Stimulated activated CD4-positive, alpha-beta T cell treated with anti-CD3 and anti-CD28 coated beads, TNF-alpha, amount 100 ng/mL, for 48 hours (primary cell): ENCODE measurements around the gene ZNF516.
A peak's percentile ranks its signal among the peaks of the same experiment; 100 is the strongest.

Experiments used
- DNase-seq, 3 donors: peaks; one replicate each; pipeline ENCODE4 v3.0.0-alpha.2; 2020; ENCODE audit warnings: low read depth in 3 of 3

Gene ZNF516

DNA sequence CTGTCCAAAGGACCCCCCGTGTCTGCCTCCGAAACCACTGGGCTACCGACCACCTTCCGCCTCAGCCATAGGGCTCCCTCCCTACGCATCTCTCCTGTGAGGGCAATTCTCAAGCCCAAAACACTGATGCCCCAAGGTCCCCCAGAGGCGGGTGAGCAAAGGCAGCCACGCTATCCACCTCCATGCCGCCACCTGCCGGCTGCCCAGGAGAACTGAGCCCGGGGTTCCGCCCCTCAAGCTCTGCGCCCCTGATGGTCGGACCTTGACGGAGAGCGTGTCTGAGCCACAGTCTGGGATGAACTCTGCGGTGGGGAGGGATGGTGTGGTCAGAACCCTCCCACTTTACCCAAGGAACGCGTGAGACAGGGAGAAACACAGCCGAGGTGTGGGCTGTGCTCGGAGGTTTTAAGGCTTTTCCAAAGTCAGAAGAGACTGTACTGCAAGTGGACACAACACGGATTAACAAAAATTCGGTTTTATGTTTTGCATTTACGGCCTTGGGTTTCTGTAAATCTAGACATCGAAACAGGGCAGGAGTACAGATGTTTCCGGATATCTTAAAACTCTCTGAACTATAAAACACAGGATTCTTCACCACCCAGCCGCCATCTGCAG lies 114.1 kb downstream of the ZNF516 start:
- no peak for DNase-seq

DNA sequence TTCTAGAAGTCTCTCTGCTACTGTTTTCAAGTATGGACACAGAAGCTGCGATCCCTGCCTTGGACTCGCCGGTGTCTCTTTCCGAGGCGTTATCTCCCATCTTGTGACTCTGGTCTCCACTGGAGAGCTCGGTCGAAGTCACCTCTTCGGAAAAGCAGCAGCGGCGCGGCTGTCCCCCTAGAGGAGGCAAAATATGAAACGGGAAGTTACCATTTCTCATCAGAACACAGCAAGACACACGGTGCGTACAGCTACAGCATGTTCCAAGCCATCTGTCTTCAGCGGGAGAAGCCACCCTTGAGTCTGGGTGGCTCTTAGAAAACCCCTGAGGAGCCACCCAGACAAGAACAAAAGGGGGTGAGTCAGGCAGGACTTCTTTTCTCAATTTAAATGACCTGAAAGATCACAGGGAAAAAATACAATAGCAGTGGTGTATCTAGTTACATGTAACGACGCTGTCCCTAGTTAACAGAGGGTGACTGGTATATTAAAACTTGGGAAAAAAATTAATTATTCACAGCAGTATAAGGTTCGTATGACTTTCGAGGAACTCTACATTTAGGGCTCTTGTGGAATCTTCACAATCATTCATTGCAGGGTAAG lies 114.8 kb downstream of the ZNF516 start:
- no peak for DNase-seq

DNA sequence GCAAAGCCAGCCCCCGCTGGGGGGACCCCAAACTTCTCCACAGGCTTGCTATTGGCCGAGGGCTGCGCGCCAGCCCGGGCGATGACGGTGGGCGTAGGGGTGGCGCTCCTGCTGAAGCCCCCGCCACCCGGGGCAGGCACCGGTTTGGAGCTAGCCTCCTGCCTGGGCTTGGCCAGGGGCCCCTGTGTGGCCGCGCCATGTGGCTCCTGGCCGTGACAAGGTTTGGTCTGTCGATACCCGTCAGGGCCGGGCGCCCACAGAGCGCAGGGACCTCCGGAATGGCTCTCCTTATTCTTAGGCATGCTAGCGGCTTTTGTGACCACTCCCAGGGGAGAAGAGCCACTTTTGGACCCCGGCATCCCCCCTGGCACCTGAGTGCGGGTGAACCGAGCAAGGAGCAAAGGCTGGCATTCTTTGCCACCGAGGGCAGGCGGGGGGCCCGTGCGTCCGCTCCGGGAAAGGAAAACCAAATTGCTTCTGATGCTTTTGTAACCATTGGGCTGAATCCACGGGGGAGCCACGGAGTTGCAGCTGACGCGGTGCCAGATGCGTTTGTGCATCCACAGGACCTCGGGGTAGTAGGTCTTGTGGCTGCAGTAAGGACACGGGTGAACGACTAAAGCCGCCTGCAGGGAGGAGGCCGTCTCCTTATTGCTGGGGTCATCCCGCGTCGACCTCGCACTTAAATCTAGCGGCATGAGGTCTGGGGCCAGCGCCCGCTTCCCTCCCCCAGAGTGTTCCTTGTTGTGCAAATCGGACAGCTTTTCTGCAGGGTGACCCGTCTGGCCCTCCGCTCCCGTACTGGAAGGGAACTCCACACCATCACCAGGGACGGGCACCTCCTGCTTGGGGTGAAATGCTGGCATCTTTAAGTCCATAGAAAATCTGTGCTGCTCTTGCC lies 115.6 kb downstream of the ZNF516 start:
- DNase-seq: no peak

DNA sequence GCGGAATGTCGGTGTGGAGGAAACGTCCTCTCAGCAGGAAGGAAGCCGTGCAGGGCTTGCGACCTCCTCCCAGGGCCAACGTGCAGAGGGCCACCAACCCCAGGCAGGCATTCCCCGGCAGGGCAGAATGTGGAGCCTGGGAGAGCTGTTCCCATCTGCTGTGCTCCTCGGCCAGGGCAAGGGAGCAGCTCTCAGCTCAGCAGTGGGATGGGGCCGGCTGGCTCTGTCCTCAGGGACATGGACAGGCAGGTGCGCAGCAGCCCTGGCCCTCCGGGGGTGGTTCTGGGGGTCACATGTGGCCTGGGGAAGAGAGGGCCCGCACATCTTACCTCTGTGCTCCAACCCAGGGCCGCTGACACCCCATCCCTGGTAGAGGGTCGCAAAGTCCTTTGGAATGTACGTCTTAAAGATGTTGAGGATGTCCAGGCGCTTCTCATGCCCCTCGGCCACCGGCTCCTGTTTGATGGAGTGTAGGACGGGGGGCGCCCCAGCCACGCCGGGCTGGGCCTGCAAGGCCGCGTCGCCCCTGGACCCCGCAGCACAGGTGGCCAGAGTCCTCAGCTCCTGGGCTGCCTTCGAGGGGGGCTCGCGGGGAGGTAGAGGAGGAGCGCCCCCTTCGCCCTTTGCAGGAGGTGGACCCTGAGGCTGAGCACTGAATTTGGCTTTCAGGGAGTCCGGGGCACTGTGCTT lies 116.4 kb downstream of the ZNF516 start:
- no peak for DNase-seq

DNA sequence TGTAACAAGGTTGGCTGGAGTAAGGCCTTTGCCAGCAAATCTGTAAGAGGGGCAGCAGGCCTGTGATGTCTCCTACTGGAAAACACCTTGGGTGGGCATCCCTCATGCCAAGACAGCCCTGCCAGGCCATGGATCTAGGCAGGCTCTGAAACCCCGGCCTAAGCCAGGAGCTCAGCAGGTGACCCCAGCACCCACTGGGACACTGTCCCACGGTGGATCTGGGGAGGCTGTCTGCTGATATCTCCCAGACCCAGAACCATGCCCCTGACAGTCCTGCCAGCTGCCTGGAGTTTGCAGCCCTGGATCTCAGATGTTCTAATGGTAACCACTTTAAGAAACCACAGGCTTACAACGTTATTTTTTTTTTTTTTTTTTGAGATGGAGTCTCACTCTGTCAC lies 117.7 kb downstream of the ZNF516 start:
- DNase-seq: no peak

DNA sequence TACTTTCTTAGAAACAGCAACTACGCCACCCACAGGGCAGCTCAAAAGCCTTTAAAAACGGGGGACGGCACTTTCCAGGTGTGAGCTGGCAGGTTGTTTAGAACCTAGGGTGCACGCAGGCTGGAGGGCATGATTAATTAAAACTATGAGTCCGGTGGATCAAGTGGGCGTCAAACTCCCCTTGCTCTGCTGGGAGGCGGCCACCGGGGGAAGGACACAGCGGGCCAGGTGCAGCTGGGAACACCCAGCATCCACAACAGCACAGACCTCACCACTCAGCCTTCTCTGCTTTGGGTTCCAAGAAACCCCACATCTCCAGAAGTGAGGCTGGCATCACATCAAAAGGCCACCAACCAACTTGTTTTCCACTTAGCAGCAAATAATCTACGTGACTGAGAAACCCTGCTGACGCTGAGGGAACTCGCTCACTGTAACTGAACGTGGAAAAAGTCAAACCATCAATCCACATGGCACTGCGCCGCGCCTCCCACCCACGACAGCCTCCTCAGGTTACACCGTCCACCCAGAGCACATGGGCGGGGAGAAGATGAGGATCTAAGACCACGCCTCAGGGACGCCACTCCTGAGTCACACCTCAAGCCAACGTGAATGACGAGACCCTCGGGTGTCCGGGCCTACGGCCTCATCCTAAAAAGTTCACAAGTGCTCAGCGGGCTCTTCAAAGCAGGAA lies 118.2 kb downstream of the ZNF516 start:
- DNase-seq: peak in 2 of 3 donors; percentile 26 to 62

DNA sequence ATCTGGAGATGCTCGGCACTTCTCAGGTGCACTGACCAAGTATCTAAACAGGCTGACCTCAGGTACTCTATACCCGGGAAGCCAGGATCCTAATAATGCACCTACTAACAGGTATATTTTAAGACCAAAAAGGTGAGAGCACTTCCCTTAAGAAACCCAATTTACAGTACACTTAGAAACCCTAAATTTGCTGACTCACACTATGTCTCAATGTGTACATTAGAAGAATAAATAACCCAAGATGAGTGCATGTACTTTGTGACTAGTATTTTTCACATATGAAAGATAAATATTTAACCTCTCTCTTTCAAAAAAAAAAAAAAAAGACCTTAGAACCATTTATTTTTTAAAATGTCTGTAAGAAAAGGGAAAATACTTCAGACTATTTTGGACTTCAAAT lies 118.8 kb downstream of the ZNF516 start:
- no peak for DNase-seq

DNA sequence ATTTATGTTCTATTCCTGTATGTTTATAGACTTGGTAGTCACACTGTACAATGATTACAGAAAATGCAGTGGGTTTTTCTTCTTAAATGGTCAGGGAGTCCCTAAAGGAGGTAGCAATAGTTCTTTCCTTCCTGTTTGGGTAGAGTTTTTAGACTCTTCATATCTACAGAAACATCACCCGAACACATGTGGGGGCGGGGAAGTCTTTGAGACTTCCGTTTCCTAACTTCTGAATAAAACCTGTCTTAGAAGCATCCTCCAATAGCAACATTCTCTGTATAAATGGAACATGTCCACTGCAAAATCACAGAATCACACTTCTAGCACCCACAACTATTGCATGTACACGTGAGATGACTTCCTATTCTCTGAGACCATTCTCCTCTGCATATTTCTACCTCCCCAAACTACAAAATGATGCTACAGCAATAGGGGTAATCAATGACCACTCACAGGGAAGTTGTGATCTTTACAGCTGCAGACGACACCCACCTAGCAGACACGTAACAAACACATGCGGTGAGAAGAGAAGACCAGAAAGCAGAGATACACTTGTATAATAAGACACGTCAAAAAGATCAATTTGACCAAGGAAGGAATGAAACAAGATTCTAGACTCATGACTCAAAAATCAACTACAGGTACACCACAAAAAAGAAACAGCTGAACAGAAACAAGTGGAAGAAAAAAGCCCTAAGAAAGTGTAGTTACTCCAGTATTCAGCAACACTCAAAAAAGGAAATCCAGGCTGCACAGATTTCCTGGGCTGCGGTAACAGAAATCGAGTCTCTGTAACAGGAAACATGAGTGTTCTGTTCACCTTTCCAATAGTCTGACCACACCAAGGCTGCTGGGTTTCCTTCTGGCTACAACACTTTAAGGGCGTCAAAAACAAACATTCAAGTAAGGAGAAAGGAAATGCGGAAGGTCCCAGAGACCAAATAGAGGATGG lies 120.4 kb downstream of the ZNF516 start:
- DNase-seq: peak in 2 of 3 donors; percentile 33 to 34

DNA sequence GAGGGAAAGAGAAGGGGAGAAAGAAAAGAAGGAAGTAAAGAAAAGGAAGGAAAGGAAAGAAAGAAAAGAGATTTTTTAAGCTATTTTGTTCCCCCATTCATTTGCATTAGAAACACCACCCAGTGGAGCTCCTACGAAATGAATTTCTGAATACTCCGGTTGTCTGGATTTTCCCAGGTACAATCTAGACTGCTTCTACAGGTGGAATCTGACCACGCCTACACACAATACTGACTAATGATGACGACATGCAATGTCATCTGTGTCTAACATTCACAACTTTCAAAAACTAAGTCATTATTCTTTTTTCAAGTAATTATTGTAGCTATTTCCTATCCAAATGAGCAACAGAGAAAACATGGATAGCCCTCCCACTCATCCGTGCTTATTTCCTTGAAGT lies 121.7 kb downstream of the ZNF516 start:
- no peak for DNase-seq

DNA sequence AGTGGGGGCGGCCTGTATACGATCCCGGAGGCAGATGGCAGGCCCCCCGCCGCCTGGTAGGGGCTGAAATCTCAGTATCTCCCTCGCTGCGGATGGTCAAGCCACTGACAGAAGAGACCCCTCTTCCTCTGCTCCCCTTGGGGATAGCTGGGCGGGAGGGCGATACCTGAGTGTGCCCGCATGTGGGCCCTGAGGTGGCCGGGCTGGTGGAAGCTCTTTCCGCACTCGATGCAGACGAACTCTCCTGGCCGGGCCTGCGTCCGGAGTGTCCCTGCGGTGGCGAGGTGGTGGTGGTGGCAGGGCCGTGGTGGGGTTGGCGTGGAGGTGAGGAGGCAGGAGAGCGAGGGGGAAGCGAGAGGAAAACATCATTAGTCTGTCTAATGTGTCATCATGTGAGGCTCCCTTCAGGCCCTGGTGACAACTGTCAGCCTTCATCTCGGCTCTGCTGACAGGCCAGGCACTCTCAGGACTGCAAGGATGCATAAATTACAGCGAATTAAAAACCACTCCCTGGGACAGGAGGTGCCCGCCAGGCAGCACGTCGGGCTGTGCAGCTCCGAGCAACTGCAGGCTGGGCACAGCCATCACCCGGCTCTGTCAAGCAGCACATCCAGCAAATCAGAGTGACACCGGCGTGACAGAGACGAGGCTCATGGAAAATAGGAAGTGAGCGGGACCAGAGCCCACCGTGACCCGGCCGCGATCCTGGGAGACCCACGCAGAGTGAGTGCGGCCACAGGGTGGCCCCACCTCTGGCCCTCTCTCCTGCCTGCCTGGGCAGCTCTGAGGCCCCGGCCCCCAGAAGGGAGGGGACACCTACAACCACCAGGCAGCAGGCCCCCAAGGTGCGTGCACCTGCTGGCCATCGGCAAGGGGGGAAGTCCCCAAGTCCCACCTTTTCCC lies 123.5 kb downstream of the ZNF516 start:
- no peak for DNase-seq

DNA sequence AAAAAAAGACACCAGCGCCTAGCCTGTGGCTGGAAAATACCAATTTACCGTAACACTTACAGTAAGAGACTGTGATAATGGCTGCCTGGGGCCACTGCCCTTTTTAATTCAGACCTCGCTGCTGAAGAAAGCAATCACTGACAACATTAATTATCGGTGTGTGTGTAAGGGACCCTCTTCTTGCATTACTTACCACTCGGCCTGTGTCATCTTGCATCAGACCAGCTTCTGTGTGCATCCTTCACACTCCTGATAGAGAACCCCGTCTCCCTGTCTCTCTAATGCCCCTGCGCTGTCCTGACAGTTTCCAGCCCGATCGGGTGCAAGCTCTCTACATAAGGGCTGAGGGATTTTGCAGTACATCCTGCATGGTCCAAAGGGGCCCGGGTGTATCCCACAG lies 124.4 kb downstream of the ZNF516 start:
- DNase-seq: no peak

DNA sequence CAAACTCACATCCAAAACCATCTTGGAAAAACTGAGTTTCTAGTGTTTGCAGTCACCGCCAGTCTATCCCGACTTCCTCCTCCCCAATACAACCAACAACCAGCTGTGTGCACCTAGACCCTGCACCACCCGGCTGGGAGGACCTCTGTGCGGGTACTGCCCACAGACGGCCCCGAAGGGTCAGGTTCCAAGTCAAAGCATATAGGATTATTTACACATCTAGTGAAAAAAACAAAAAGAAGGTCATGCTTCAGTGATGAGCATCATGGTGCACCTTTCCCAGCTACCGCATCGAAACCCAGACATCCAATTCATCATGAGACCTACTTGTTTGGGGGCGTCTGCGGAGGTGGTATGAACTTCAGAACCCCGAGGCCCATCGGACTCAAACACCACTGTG lies 124.8 kb downstream of the ZNF516 start:
- DNase-seq: no peak

DNA sequence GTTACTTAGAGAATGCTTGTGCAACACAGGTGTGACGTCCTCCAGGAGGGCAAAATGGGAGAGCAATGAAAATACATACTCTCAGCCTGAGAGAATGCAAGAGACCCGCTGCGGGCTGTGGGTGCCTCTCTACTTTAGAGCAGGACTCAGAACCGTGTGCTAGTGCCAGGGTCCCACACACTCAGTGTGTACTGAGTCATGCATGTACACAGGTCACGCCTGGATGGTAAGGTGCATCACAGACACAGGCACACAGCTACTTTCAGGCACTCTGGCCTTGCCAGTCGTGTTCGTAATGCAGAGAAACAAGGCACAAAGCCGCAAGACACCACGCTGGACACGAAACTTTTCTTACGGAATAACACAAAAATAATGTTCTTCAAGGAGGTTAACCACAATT lies 125.3 kb downstream of the ZNF516 start:
- no peak for DNase-seq

DNA sequence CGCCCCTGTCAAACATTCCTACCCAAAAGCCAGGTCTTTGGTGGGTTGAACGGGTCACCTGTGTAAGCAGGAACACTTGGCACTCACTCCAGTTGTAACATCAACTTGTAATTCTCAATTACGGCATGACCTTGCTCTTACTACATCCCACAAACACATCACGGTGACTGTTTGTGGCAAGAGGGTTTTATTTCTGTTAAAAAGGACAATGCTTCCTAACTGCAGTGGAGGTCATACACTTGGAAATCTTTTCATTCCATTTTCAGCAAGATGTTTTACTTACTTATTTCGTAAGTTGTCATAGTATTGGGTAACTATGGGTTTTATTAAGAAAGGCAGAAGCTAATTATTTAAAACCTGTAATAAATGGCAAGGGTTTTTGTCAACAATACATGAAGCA lies 126.1 kb downstream of the ZNF516 start:
- no peak for DNase-seq

DNA sequence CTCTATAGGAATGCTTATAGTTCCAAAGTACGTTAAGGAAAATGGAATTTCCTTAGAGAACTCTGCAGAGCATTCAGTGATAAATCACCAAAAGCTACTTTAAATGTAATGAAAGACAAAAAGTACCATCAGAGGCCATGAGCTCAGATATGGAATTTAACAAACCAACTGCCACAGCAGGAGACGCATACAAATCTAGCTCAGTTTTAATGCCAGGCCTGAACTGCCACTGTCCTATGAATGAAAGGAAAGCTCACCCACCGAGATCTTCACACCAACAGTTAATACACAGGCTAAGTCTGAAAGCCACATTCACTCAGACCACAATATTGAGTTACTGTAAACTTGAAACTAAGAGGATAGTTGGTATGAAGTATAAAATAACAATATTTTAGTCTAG lies 126.8 kb downstream of the ZNF516 start:
- DNase-seq: no peak

DNA sequence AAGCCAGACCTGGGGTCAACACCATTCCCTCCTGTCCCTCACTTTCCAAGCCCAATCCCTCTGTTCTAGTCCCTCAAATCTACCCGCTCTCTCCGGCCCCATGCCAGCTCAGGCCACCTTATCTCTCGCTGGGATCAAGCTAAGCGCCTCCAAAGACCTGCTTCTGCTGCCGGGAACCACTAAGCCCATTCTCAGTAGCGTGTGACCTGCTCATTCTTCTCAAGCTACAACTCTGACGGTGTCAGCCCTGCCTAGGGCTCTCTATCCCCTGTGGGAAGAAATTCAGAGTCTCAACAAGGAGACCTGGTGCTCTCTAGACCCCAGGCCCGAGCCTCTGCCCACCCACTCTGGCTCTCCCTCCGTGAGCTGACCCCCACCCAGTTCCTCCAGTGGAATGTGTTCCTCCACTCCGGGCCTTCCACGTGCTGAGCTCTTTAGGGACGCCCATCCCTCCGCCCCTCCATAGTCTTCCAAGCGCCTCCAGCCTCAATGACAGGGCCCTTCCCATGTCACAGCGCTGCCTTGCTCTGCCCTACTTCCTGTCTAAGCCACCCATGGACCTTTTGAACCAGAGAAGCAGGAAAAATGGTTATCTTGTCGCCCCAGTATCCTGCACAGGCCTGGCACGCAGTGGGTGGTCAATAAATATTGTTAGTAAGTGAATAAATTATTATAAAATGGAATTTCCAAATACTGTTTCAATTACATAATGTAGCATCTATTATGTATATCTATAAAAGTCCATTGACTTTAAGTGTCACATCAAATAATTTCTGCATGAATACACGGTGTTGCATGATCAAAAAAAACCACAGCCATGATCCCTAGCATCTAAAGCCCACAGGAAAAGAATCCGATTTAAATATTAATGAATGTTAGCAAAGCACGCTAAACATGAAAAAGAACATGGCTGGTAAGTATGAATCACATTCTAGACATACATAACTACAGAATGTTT lies 127.6 kb downstream of the ZNF516 start:
- no peak for DNase-seq

DNA sequence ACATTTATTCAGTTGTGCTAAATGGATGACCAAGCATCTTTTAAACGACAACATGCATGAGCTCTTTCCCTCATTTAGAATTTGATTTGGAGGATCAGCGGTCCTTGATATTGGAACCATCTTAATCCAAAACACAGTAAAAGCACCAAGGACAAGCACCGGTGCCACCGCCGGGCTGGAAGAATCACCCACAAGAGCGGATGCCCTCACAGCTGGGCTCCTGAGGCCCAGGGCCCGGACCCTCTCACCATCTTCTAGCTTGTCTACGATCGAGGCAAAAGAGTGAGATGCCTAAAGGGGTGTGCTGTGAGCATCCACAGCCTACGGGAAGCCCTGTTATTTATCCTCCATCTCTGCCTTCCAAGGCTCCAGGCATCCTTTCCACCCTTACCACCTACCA lies 129.5 kb downstream of the ZNF516 start:
- no peak for DNase-seq
